Measurements from ENCODE around the gene DCC.

DCC gene

DNA sequence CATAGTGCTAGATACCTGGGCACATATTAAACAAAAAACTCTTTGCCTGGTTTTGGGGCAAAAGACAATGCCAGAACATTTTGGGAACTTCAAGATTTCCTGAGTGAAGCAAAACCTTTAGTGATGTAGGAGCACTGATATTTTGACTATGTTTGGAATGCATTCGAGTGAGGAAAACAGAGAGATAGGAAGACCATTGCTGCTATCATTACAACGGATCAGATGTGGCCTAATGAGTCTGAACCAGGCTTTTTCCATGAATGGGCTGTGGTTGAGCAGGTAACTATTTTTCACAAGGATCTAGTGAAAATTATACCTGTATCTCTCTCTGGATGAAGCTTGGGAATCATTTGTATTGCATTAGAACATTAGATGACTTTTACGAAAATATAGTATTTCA lies 562.2 kb downstream of the DCC start:
- no peaks in the 10 kb centered on the region for H3K79me2 ChIP-seq (ENCODE audit: insufficient read depth, low read length)
- no peaks in the 10 kb centered on the region for H3K9me3 ChIP-seq (ENCODE audit: insufficient read depth, low read depth, low read length)
- H3K36me3 ChIP-seq (ENCODE audit: insufficient read depth, low read length) = no peaks in the 10 kb centered on the region
- no peak overlapping the region for H3K4me2 ChIP-seq (ENCODE audit: low read depth, low read length, poor library complexity, severe bottlenecking)
- no peaks in the 10 kb centered on the region for H4K20me1 ChIP-seq (ENCODE audit: insufficient read depth, low read length, poor library complexity, severe bottlenecking)
- TF ChIP-seq, protein P1, sequence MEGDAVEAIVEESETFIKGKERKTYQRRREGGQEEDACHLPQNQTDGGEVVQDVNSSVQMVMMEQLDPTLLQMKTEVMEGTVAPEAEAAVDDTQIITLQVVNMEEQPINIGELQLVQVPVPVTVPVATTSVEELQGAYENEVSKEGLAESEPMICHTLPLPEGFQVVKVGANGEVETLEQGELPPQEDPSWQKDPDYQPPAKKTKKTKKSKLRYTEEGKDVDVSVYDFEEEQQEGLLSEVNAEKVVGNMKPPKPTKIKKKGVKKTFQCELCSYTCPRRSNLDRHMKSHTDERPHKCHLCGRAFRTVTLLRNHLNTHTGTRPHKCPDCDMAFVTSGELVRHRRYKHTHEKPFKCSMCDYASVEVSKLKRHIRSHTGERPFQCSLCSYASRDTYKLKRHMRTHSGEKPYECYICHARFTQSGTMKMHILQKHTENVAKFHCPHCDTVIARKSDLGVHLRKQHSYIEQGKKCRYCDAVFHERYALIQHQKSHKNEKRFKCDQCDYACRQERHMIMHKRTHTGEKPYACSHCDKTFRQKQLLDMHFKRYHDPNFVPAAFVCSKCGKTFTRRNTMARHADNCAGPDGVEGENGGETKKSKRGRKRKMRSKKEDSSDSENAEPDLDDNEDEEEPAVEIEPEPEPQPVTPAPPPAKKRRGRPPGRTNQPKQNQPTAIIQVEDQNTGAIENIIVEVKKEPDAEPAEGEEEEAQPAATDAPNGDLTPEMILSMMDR (conservative IDR thresholded peaks at IDR 0.05; ENCODE audit: low read length) = no peak
- TF ChIP-seq EZH2phosphoT487 (IDR thresholded peaks at IDR 0.05; ENCODE audit: borderline replicate concordance) = no peak
- no peak overlapping the region for H2AFZ ChIP-seq (ENCODE audit: low read length)
- no peaks in the 10 kb centered on the region for H3F3A ChIP-seq (ENCODE audit: low read depth)
- no peaks in the 10 kb centered on the region for H3K27me3 ChIP-seq (ENCODE audit: insufficient read depth, low read length, poor library complexity, severe bottlenecking)
- no peak overlapping the region for H3K9ac ChIP-seq (ENCODE audit: low read depth, low read length, poor library complexity, severe bottlenecking)
- no peaks in the 10 kb centered on the region for H3K4me1 ChIP-seq (ENCODE audit: insufficient read depth, low read length, poor library complexity, severe bottlenecking)
- H3K9me2 ChIP-seq (replicated peaks; ENCODE audit: low read depth, low read length) = no peaks in the 10 kb centered on the region
- no peak overlapping the region for H3K4me3 ChIP-seq (ENCODE audit: low read length, poor library complexity, severe bottlenecking)

- TF ChIP-seq EZH2phosphoT487 (IDR thresholded peaks at IDR 0.05; ENCODE audit: borderline replicate concordance) = no peak
- TF ChIP-seq, protein P1 (conservative IDR thresholded peaks at IDR 0.05; ENCODE audit: low read length) = peak; percentile 67
- no peak overlapping the region for H3K9ac ChIP-seq (ENCODE audit: low read depth, low read length, poor library complexity, severe bottlenecking)
Measured at GRCh38 chr18:52903857-52904256, 563.9 kb downstream of the DCC start.

GRCh38 chr18:52907543-52908308 lies 567.7 kb downstream of the DCC start:
- no peaks in the 10 kb centered on the region for H3K9me3 ChIP-seq (ENCODE audit: insufficient read depth, low read depth, low read length)
- no peaks in the 10 kb centered on the region for H3K79me2 ChIP-seq (ENCODE audit: insufficient read depth, low read length)
- no peak overlapping the region for H3K9ac ChIP-seq (ENCODE audit: low read depth, low read length, poor library complexity, severe bottlenecking)
- H3K27me3 ChIP-seq (ENCODE audit: insufficient read depth, low read length, poor library complexity, severe bottlenecking) = no peaks in the 10 kb centered on the region
- H3K36me3 ChIP-seq (ENCODE audit: insufficient read depth, low read length) = no peaks in the 10 kb centered on the region
- no peak for TF ChIP-seq EZH2phosphoT487 (IDR thresholded peaks at IDR 0.05; ENCODE audit: borderline replicate concordance)
- TF ChIP-seq, protein P1 (conservative IDR thresholded peaks at IDR 0.05; ENCODE audit: low read length) = no peak
- no peaks in the 10 kb centered on the region for H4K20me1 ChIP-seq (ENCODE audit: insufficient read depth, low read length, poor library complexity, severe bottlenecking)
- H3K9me2 ChIP-seq (replicated peaks; ENCODE audit: low read depth, low read length) = no peaks in the 10 kb centered on the region
- no peaks in the 10 kb centered on the region for H3K4me1 ChIP-seq (ENCODE audit: insufficient read depth, low read length, poor library complexity, severe bottlenecking)
- H2AFZ ChIP-seq (ENCODE audit: low read length) = no peak overlapping the region
- H3K4me2 ChIP-seq (ENCODE audit: low read depth, low read length, poor library complexity, severe bottlenecking) = no peak overlapping the region
- H3K4me3 ChIP-seq (ENCODE audit: low read length, poor library complexity, severe bottlenecking) = no peak overlapping the region
- H3F3A ChIP-seq (ENCODE audit: low read depth) = no peaks in the 10 kb centered on the region

More at GRCh38 chr18:52903857-52904256, 563.9 kb downstream of the DCC start:
- Histone ChIP-seq H3F3A (ENCODE audit: low read depth) (no peaks in the 10 kb centered on the region), H3K36me3 (ENCODE audit: insufficient read depth, low read length) (no peaks in the 10 kb centered on the region), H3K4me3 (ENCODE audit: low read length, poor library complexity, severe bottlenecking) (no peak overlapping the region), H2AFZ (ENCODE audit: low read length) (no peak overlapping the region), H3K4me1 (ENCODE audit: insufficient read depth, low read length, poor library complexity, severe bottlenecking) (no peaks in the 10 kb centered on the region), H3K27me3 (ENCODE audit: insufficient read depth, low read length, poor library complexity, severe bottlenecking) (no peaks in the 10 kb centered on the region), H3K79me2 (ENCODE audit: insufficient read depth, low read length) (no peaks in the 10 kb centered on the region), H4K20me1 (ENCODE audit: insufficient read depth, low read length, poor library complexity, severe bottlenecking) (no peaks in the 10 kb centered on the region), H3K9me3 (ENCODE audit: insufficient read depth, low read depth, low read length) (no peaks in the 10 kb centered on the region), H3K4me2 (ENCODE audit: low read depth, low read length, poor library complexity, severe bottlenecking) (no peak overlapping the region), H3K9me2 (replicated peaks; ENCODE audit: low read depth, low read length) (no peaks in the 10 kb centered on the region)

Data from Loucy (cell line).